Ishikawa (cell line): ENCODE measurements around the gene LCN6.

Experiments
- CEBPB ChIP-seq: IDR thresholded peaks from 2 replicates; pipeline ENCODE4 v1.6.1; 2012
- CREB1 ChIP-seq: IDR thresholded peaks from 2 replicates; pipeline ENCODE4 v1.6.1; 2012; ENCODE audit warnings: low read depth
- EGR1 ChIP-seq: IDR thresholded peaks from 2 replicates; pipeline ENCODE4 v1.6.1; 2012
- EP300 ChIP-seq: IDR thresholded peaks from 2 replicates; pipeline ENCODE4 v1.6.1; 2012; ENCODE audit warnings: borderline replicate concordance
- FOXM1 ChIP-seq: IDR thresholded peaks from 2 replicates; pipeline ENCODE4 v1.6.1; 2012; ENCODE audit warnings: low read depth, borderline replicate concordance
- NFIC ChIP-seq: IDR thresholded peaks from 2 replicates; pipeline ENCODE4 v1.6.1; 2012
- RAD21 ChIP-seq: IDR thresholded peaks from 2 replicates; pipeline ENCODE4 v1.6.1; 2012; ENCODE audit warnings: low read depth
- REST ChIP-seq: IDR thresholded peaks from 2 replicates; pipeline ENCODE4 v1.6.1; 2012; ENCODE audit warnings: low read depth, mild to moderate bottlenecking
- TAF1 ChIP-seq: IDR thresholded peaks from 2 replicates; pipeline ENCODE4 v1.6.1; 2012; ENCODE audit warnings: low read depth, mild to moderate bottlenecking
- TCF12 ChIP-seq: IDR thresholded peaks from 2 replicates; pipeline ENCODE4 v1.6.1; 2012; ENCODE audit warnings: low read depth
- TEAD4 ChIP-seq: IDR thresholded peaks from 2 replicates; pipeline ENCODE4 v1.6.1; 2012
- YY1 ChIP-seq: IDR thresholded peaks from 2 replicates; pipeline ENCODE4 v1.6.1; 2012; ENCODE audit warnings: low read depth
- ZBTB7A ChIP-seq: IDR thresholded peaks from 2 replicates; pipeline ENCODE4 v1.6.1; 2012; ENCODE audit warnings: low read depth
- TF ChIP-seq, protein P1 (sequence below): IDR thresholded peaks from 2 replicates; pipeline ENCODE4 v1.6.1; 2012
- TF ChIP-seq, protein P2 (sequence below): IDR thresholded peaks from 2 replicates; pipeline ENCODE4 v1.6.1; 2012

The LCN6 gene

DNA sequence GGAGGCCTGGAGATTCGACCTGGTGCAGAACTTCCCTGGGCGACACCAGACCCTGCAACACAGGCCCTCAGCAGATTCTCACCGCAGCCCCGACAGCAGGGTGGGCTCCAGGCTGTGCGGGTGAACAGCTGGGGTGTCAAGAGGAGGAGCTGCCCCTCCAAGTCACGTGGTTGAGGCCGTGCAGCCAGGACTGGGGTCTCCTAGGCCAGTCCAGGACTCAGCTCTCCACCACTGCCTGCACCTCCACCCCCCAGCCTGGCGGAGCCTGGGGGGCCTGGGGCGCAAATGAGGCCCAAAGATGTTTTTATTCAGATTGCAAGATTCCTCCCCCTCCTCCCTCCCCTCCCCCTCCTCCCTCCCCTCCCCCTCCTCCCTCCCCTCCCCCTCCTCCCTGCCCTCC lies 51.8 kb downstream of the LCN6 start:
- no peak for TF ChIP-seq YY1

GRCh38 chr9:136695955-136696354 lies 52.4 kb downstream of the LCN6 start:
- TF ChIP-seq TCF12: no peak
- TF ChIP-seq CREB1: no peak
- TF ChIP-seq YY1: no peak
- TF ChIP-seq CEBPB: no peak
- TF ChIP-seq RAD21: no peak
- TF ChIP-seq EP300: no peak
- no peak for TF ChIP-seq TAF1
- no peak for TF ChIP-seq TEAD4
- no peak; the same call in 1 of the 2 replicates for TF ChIP-seq ZBTB7A
- TF ChIP-seq EGR1: no peak
- TF ChIP-seq, protein P1, sequence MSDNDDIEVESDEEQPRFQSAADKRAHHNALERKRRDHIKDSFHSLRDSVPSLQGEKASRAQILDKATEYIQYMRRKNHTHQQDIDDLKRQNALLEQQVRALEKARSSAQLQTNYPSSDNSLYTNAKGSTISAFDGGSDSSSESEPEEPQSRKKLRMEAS: no peak; the same call in 1 of the 2 replicates
- TF ChIP-seq NFIC: no peak
- TF ChIP-seq REST: no peak
- TF ChIP-seq FOXM1: no peak
- TF ChIP-seq, protein P2, sequence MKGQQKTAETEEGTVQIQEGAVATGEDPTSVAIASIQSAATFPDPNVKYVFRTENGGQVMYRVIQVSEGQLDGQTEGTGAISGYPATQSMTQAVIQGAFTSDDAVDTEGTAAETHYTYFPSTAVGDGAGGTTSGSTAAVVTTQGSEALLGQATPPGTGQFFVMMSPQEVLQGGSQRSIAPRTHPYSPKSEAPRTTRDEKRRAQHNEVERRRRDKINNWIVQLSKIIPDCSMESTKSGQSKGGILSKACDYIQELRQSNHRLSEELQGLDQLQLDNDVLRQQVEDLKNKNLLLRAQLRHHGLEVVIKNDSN: no peak

- TF ChIP-seq TCF12 (peak; percentile 100), NFIC (peak; percentile 100), CEBPB (peak; percentile 50; the same call in 1 of the 2 replicates), TAF1 (no peak), FOXM1 (peak; percentile 88), EGR1 (no peak), ZBTB7A (no peak), YY1 (no peak; the same call in 1 of the 2 replicates), TEAD4 (peak; percentile 78), RAD21 (peak; percentile 8; the same call in 1 of the 2 replicates), CREB1 (peak; percentile 47), REST (no peak), EP300 (peak; percentile 96)
- TF ChIP-seq, protein P1: peak; percentile 89
- TF ChIP-seq, protein P2: peak; percentile 71
These were observed 52.9 kb downstream of the LCN6 start for GRCh38 chr9:136695435-136695895.

GRCh38 chr9:136694872-136695247 lies 53.5 kb downstream of the LCN6 start:
- TF ChIP-seq, protein P1: no peak
- no peak for TF ChIP-seq EP300
- no peak for TF ChIP-seq CEBPB

DNA sequence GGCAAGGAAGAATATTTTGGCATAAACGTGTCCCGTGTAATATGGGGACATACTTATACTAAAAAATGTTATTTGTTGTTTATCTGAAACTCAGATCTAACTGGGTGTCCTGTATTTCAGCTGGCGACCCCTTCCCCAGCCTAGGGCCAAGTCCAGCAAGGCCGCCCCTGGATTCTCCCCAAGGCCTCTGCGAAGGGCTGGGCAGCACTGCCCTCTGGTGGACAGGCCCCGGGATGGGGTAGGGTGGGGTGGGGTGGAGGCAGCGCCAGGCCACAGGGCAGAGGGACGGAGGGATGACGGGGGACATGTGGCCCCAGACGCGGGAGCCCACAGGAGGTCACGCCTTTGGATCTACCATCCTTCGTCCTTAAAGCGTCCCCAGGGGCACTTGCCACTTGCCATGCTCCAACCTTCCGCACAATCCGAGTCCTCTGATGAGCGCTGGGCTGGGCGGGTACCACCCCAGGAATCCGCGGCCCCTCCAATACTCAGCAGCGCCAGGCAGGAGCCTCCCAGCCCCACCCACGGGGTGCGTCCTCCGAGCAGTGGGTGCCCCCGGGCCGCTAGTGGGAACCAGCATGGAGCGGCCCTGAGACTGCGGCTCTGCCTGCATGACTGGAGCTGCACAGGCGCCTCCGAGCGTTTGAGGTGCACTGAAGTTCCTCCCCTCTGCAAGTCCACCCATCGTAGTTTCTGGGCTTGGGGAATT lies 54.0 kb downstream of the LCN6 start:
- TF ChIP-seq TAF1 (no peak), TCF12 (no peak), EGR1 (no peak), RAD21 (peak; percentile 82), NFIC (no peak), TEAD4 (no peak; the same call in 1 of the 2 replicates), REST (no peak)
